AG09309 (cell line): ENCODE measurements around the gene AASS.

Experiments used
- DNase-seq: peaks from one replicate; pipeline ENCODE4 v3.0.0-alpha.2; 2010; ENCODE audit warnings: low read depth
- H3K4me3 ChIP-seq: 2 replicates; pipeline ENCODE4 v1.5.1; 2011; ENCODE audit warnings: mild to moderate bottlenecking, low read depth, low read length, moderate library complexity; ENCODE audit not compliant: control insufficient read depth
- TF ChIP-seq, protein P1 (sequence below): IDR thresholded peaks from 2 replicates; pipeline ENCODE4 v1.5.1; 2011; ENCODE audit warnings: mild to moderate bottlenecking, low read depth, low read length, inconsistent platforms; ENCODE audit not compliant: insufficient read depth, control insufficient read depth; ENCODE audit errors: missing control alignments

Gene AASS

DNA sequence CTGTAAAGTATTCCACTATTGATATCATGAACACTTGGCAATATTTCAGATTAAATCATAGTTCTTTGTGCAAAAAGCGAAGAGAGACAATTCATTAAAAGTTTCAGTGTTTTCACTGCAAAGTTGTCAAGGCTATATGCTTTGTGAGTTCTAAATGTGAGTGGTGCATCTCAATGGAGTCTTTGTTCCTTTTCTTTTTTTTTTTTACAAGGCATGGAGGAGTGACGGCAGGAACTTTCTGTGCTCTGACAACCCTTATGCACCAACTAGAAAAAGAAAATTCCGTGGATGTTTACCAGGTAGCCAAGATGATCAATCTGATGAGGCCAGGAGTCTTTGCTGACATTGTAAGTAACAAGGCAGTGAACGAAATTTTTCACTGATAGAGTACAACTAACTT, 84.5 kb downstream of the AASS start:
- TF ChIP-seq, protein P1, sequence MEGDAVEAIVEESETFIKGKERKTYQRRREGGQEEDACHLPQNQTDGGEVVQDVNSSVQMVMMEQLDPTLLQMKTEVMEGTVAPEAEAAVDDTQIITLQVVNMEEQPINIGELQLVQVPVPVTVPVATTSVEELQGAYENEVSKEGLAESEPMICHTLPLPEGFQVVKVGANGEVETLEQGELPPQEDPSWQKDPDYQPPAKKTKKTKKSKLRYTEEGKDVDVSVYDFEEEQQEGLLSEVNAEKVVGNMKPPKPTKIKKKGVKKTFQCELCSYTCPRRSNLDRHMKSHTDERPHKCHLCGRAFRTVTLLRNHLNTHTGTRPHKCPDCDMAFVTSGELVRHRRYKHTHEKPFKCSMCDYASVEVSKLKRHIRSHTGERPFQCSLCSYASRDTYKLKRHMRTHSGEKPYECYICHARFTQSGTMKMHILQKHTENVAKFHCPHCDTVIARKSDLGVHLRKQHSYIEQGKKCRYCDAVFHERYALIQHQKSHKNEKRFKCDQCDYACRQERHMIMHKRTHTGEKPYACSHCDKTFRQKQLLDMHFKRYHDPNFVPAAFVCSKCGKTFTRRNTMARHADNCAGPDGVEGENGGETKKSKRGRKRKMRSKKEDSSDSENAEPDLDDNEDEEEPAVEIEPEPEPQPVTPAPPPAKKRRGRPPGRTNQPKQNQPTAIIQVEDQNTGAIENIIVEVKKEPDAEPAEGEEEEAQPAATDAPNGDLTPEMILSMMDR = no peak
- DNase-seq = no peak
- H3K4me3 ChIP-seq = no peak overlapping the region

- no peak overlapping the region for H3K4me3 ChIP-seq
- TF ChIP-seq, protein P1 = no peak
These were observed 87.1 kb downstream of the AASS start for GRCh38 chr7:122056977-122057376.

GRCh38 chr7:122055073-122055472, 89.0 kb downstream of the AASS start:
- no peak overlapping the region for H3K4me3 ChIP-seq
- no peak for DNase-seq
- TF ChIP-seq, protein P1 = no peak

More at GRCh38 chr7:122056977-122057376, 87.1 kb downstream of the AASS start:
- no peak for DNase-seq

DNA sequence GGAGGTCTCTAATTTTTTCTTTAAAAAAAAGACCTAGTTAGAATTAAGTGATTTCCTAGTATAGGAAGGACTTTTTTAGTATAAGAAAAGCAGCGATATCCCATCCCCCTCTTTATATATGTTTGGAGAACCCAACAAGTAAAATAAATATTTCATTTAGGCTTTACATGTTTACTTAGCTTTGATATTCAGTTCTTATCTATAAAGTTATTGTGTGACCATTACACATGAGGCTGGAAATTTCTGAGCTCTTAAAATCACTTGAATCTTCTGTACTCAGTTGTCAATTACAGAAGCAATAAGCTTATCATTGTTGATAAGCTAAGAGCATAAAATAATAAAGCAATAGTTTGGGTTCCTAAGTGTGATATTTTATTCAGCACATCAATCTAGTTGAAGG, 89.7 kb downstream of the AASS start:
- H3K4me3 ChIP-seq = no peak overlapping the region
- TF ChIP-seq, protein P1 = no peak
- DNase-seq = no peak

DNA sequence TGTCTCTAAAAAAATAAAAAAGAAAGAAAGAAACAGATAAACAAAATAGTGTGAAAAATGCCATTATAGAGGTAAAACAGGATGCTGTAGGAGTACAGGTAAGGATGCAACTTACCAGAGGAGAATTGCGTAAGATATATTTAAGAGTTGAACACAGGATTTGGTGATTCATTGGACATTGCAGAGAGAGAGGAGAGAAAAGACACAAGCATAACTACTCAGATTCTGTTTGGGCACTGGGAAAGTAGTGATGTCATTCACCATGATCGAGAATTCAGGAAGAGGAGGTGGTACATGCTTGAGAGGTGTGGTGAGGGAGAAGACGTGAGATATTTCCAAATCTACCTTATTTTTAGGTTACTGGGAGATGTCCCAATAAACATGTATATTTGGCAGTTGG, 97.6 kb downstream of the AASS start:
- TF ChIP-seq, protein P1 = no peak
- DNase-seq = no peak
- no peak overlapping the region for H3K4me3 ChIP-seq

- no peak overlapping the region for H3K4me3 ChIP-seq
- TF ChIP-seq, protein P1 = no peak
- DNase-seq = no peak
These were observed 103.9 kb downstream of the AASS start for GRCh38 chr7:122040147-122040546.

DNA sequence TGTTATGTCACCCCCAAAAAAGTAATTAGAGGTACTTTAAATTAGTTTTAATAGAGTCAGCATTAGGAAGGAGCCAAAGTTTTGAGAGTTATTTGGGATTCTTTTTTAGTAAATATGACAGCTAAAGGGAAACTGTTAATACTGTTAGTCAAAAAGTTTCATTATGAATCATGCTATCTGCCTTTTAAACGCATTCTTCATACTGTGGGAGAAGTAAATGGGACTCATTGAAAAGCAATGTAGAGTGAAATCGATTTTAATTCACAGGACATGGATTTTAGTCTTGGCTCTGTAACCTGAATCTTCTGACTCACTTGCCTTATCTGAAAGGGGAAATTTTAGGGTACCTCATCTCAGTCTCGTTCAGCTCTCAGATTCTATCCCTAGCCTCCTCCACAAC, 105.1 kb downstream of the AASS start:
- no peak overlapping the region for H3K4me3 ChIP-seq
- no peak for DNase-seq
- TF ChIP-seq, protein P1 = no peak
